Gastrocnemius medialis (tissue), 4 donors: ENCODE data around the gene SLC24A4.

Source experiments
- POLR2A ChIP-seq, 2 donors: fragments of 450-650 bp; IDR thresholded peaks; one replicate each; pipeline ENCODE4 v1.6.1; 2017; ENCODE audit warnings: antibody characterized with exemption in 2 of 2, mild to moderate bottlenecking in 2 of 2, moderate library complexity in 2 of 2
- TF ChIP-seq, protein P1 (sequence below), 5 experiments: fragments of 450-650 bp in 3 of 5; fragments of 200-600 bp in 2 of 5; sonication (generic) in 2 of 5; IDR thresholded peaks in 4 of 5; conservative IDR thresholded peaks in 1 of 5; 1 replicate in 4 of 5; 2 replicates in 1 of 5; pipeline ENCODE4 v1.5.1; 2016 to 2019; ENCODE audit warnings: antibody characterized with exemption in 5 of 5, mild to moderate bottlenecking in 3 of 5, moderate library complexity in 3 of 5

- TF ChIP-seq, protein P1, sequence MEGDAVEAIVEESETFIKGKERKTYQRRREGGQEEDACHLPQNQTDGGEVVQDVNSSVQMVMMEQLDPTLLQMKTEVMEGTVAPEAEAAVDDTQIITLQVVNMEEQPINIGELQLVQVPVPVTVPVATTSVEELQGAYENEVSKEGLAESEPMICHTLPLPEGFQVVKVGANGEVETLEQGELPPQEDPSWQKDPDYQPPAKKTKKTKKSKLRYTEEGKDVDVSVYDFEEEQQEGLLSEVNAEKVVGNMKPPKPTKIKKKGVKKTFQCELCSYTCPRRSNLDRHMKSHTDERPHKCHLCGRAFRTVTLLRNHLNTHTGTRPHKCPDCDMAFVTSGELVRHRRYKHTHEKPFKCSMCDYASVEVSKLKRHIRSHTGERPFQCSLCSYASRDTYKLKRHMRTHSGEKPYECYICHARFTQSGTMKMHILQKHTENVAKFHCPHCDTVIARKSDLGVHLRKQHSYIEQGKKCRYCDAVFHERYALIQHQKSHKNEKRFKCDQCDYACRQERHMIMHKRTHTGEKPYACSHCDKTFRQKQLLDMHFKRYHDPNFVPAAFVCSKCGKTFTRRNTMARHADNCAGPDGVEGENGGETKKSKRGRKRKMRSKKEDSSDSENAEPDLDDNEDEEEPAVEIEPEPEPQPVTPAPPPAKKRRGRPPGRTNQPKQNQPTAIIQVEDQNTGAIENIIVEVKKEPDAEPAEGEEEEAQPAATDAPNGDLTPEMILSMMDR (IDR thresholded peaks at IDR 0.05 in 4 of 5, conservative IDR thresholded peaks at IDR 0.05 in 1 of 5): no peak
- TF ChIP-seq POLR2A (IDR thresholded peaks at IDR 0.05): no peak
Measured at GRCh38 chr14:92435154-92435553, 112.2 kb downstream of the SLC24A4 start.
